ENCODE data around the gene STH.

- no peak for TF ChIP-seq CTCF (IDR thresholded peaks at IDR 0.05 in 8 of 11, conservative IDR thresholded peaks at IDR 0.05 in 3 of 11)
- TF ChIP-seq POLR2A (IDR thresholded peaks at IDR 0.05) = no peak
- no peak for TF ChIP-seq POLR2AphosphoS5 (IDR thresholded peaks at IDR 0.05)
Measured at GRCh38 chr17:46038414-46038813, 39.4 kb downstream of the STH start.
